GM12865 (cell line): Measurements from ENCODE around the gene TNP2.

Source experiments
- DNase-seq: peaks from one replicate; pipeline ENCODE4 v3.0.0; 2010; ENCODE audit warnings: low read depth
- H3K4me3 ChIP-seq: 2 replicates; pipeline ENCODE4 v1.5.1; 2011; ENCODE audit warnings: mild to moderate bottlenecking, low read depth, low read length, control low read depth
- TF ChIP-seq, protein P1 (sequence below): IDR thresholded peaks from 2 replicates; pipeline ENCODE4 v1.5.1; 2011; ENCODE audit warnings: low read length, control low read depth, low read depth, inconsistent platforms; ENCODE audit not compliant: insufficient read depth; ENCODE audit errors: missing control alignments

The TNP2 gene

DNA sequence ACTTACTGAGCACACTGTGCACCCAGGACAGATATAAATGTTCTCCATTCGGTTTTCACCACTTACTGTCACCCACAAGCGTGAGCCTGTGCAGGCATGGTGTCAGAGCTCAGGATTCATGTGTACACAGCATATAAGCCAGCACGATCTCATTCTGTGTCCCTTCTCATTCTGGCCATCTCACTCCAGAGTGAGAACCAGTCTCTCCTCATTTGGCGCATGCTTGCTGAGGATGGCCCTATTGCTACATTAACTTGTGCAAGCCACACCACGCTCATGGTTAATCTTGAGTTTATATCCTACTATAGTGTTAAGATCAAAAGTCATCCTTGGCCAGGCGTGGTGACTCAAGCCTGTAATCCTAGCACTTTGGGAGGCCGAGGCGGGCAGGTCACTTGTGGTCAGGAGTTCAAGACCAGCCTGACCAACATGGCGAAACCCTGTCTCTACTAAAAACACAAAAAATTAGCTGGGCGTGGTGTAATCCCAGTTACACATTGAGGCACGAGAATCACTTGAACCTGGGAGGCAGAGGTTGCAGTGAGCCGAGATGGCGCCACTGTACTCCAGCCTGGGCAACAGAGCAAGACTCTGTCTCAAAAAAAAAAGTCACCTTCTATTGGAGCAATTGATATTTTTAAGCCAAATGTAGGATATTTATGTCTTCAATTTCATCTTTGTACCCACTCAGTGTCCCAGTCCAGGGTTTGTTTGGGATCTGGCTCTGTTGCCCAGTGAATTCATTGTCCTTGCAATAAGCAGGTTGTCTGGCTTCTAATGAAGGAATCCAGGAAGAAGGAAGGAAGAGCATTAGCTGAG lies 34.0 kb downstream of the TNP2 start:
- H3K4me3 ChIP-seq: no peak overlapping the region
- TF ChIP-seq, protein P1, sequence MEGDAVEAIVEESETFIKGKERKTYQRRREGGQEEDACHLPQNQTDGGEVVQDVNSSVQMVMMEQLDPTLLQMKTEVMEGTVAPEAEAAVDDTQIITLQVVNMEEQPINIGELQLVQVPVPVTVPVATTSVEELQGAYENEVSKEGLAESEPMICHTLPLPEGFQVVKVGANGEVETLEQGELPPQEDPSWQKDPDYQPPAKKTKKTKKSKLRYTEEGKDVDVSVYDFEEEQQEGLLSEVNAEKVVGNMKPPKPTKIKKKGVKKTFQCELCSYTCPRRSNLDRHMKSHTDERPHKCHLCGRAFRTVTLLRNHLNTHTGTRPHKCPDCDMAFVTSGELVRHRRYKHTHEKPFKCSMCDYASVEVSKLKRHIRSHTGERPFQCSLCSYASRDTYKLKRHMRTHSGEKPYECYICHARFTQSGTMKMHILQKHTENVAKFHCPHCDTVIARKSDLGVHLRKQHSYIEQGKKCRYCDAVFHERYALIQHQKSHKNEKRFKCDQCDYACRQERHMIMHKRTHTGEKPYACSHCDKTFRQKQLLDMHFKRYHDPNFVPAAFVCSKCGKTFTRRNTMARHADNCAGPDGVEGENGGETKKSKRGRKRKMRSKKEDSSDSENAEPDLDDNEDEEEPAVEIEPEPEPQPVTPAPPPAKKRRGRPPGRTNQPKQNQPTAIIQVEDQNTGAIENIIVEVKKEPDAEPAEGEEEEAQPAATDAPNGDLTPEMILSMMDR: no peak
- no peak for DNase-seq

DNA sequence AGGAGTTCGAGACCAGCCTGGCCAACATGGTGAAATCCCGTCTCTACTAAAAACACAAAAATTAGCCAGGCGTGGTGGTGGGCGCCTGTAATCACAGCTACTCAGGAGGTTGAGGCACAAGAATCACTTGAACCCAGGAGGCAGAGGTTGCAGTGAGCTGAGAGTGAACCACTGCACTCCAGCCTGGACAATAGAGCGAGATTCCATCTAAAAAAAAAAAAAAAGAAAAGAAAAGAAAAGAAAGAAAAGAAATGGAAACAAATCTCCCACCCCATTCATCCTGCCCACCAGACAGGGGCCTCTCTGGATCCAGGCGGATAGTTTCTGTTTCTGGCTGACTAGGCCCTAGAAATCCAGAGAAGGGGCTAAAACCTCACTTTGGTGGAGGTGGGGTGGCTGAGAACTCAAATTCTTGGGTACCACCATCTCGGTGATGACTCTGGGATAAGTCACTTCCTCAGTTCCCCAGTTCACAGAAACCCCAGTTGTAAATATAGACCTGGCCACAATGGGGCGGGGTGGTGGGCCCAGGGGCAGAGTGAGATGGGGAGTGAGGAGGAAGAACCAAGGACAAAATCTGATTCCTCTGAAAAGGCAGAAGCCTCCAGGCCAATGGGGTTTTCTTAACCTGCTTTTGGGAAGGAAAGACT lies 35.3 kb downstream of the TNP2 start:
- TF ChIP-seq, protein P1: no peak
- DNase-seq: no peak

DNA sequence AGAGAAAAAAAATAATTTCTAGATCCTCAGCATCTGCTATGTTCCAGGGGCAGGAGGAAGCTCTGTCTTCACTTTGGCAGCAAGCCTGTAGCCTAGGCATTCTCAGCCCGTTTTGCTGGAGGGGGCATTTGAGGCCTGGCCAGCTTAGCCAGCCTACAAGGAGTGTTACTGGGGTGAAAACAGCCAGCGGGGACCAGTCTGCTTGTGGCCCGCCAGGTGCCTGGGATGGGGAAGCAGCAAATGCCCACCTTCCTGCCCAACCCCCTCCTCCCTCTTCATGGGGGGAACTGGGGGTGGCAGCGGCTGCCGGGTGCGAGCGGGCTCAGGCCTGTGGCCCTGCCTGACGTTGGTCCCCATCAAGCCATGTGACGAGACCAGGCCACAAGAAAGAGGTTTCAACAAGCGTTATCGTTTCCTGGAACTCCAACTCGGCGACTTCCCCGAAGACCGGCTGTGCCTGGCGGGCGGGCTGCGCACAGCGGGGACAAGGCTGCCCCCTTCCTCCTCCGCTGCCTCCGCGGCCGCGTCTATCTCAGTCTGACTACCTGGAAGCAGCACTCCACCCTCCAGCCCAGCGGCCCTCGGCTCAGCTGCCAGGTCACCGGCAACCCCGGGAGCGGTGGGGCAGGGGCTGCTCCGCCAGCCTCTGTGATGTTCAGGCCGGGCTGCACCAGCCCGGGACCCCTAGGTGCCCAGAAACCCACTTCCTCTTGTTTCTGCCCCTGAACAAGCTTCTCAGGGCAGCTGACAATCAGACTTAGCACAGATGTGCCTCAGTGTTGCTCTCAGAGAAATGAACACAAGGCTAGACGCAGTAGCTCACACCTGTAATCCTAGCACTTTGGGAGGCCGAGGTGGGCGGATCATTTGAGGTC lies 36.0 kb downstream of the TNP2 start:
- TF ChIP-seq, protein P1: no peak
- peak overlapping the region; percentile 43 for H3K4me3 ChIP-seq
- DNase-seq: peak; percentile 88

More for the DNA sequence above, 35.3 kb downstream of the TNP2 start:
- H3K4me3 ChIP-seq: no peak overlapping the region

DNA sequence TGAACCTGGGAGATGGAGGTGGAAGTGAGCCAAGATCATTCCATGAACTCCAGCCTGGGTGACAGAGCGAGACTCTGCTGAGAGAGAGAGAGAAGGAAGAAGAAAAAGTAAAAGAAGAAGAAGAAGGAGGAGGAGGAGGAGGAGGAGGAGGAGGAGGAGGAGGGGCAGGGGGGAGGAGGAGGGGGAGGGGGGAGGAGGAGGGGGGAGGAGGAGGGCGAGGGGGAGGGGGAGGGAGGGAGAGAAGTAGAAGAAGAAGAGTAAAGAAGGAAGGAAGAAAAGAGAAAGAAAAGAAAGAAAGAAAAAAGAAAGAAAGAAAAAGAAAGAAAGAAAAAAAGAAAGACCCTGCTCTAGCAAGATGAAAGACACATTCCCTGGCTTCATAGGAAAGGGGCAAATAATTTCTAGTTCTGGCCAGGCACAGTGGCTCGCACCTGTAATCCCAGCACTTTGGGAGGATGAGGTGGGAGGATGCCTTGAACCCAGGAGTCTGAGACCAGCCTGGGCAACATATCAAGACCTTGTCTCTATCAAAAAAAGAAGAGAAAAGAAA lies 36.7 kb downstream of the TNP2 start:
- H3K4me3 ChIP-seq: peak overlapping the region; percentile 43; the same call in 1 of the 2 replicates
- TF ChIP-seq, protein P1: no peak
- no peak for DNase-seq

DNA sequence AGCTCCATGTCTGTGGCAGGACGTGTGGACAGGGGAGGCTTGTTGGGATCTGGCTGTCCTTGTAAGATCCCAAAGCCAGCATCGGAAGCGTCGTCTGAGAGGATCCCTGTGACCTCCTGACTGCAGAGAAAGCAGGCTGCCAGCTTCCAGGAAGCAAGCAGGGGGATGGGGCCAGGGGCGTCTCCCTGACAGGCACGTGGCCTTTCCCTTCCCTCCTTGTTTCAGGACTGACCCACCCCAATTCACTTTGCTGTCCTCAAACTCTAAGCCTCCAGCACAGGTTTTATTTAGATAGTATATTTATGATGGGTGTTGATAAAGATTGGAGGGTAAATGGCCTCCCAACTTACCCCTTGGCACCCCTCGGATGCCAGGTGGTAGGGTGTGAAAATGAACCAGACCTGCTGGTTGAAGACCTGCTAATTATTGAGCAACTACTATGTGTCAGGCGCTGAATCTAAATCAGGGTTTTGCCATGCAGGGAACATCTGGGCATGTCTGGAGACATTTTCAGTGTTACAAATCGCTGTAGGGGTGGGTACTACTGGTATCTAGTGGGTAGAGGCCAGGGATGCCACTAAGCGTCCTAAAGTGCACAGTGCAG lies 37.7 kb downstream of the TNP2 start:
- no peak overlapping the region for H3K4me3 ChIP-seq
- no peak for DNase-seq
- TF ChIP-seq, protein P1: no peak

DNA sequence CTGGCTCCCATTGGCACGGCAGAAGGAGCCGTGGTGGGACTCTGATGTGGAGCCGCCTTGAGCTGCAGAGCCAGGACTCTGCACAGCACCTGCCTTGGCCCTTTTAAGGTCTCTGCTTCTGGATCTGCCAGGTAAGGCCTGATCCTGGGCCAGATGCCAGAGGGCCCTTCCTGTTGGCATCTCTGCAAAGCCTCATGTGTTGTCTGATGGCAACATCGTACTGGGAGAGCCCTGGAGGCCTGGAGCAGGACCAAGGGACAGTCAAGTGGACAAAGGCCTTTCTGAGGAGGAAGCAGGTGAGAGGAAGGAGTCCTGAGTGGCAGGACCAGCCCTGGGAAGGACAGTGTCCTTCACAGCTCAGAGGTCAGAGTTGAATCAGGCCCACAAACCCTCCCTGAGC lies 39.2 kb downstream of the TNP2 start:
- TF ChIP-seq, protein P1: no peak
- no peak overlapping the region for H3K4me3 ChIP-seq
- no peak for DNase-seq
